Measurements from ENCODE around the gene ACTN4.
"Not testable (repeated sequence)": the region's sequence is repeated elsewhere in the genome, so short reads cannot be mapped to it uniquely, and the experiment has no call there.

Gene ACTN4

GRCh38 chr19:38766276-38767047 lies 119.0 kb downstream of the ACTN4 start:
- DNase-seq (ENCODE audit: low read depth in 3 of 3): no peak

GRCh38 chr19:38769635-38770211 lies 122.3 kb downstream of the ACTN4 start:
- DNase-seq (ENCODE audit: low read depth in 3 of 3): peak; percentile 78 to 82 (median 79)

GRCh38 chr19:38770228-38770948 lies 122.9 kb downstream of the ACTN4 start:
- not testable (repeated sequence) for DNase-seq (ENCODE audit: low read depth in 3 of 3)

GRCh38 chr19:38770949-38771275 lies 123.5 kb downstream of the ACTN4 start:
- not testable (repeated sequence) for DNase-seq (ENCODE audit: low read depth in 3 of 3)

- not testable (repeated sequence) for DNase-seq (ENCODE audit: low read depth in 3 of 3)
Measured at GRCh38 chr19:38771569-38771968, 124.1 kb downstream of the ACTN4 start.

- no peak for DNase-seq (ENCODE audit: low read depth in 3 of 3)
Measured at GRCh38 chr19:38773469-38774177, 126.2 kb downstream of the ACTN4 start, which contains the start of gene LGALS7. TSS of gene LGALS7 (minus strand) at chr19:38773517. CDS start at chr19:38773492, 25 bp downstream.

- no peak for DNase-seq (ENCODE audit: low read depth in 3 of 3)
Measured at GRCh38 chr19:38774181-38774950, 126.9 kb downstream of the ACTN4 start.

- no peak for DNase-seq (ENCODE audit: low read depth in 3 of 3)
Measured at GRCh38 chr19:38778733-38779132, 131.3 kb downstream of the ACTN4 start.

GRCh38 chr19:38780443-38780842 lies 133.0 kb downstream of the ACTN4 start:
- no peak for DNase-seq (ENCODE audit: low read depth in 3 of 3)

- DNase-seq (ENCODE audit: low read depth in 3 of 3): no peak
Measured at GRCh38 chr19:38781058-38781457, 133.6 kb downstream of the ACTN4 start.
